ENCODE data around the gene RAC3. TPM values are rescaled to one million over a fixed set of nuclear protein-coding genes. Genes with fewer than 3 reads are reported as not detected.

The RAC3 gene
- total RNA-seq, 1 donor from 2014 or later: 31.6 TPM

DNA sequence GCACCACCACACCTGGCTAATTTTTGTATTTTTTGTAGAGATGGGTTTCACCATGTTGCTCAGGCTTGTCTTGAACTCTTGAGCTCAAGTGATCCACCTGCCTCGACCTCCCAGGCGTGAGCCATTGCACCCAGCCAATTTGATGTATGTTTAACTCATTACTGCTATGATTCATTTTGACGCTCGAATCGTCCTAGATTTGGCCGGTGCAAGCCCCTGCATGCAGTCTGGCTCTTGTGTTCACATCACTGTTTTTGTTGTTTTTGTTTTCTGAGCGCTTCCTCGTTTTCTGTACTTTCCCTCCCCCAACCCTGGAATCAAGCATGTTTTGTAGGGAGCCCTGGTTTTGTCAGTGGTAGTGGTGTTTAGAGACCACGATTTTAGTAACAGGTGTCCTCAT lies 42.0 kb downstream of the RAC3 start:
- Histone ChIP-seq H3K79me2 (ENCODE audit: low read depth) (no peaks in the 10 kb centered on the region), H3K36me3 (no peaks in the 10 kb centered on the region), H3K27me3 (peaks cover 41% of the 10 kb centered on the region), H3K4me1 (no peaks in the 10 kb centered on the region), H4K20me1 (ENCODE audit: low read depth) (peaks cover 8% of the 10 kb centered on the region), H3K9ac (no peak overlapping the region), H3K4me2 (no peak overlapping the region), H3K27ac (no peak overlapping the region), H3K4me3 (no peak overlapping the region), H2AFZ (replicated peaks) (no peak overlapping the region), H3F3A (ENCODE audit: low read depth) (peaks cover 26% of the 10 kb centered on the region), H3K9me3 (ENCODE audit: low read depth) (no peaks in the 10 kb centered on the region)
- TF ChIP-seq EZH2phosphoT487 (IDR thresholded peaks at IDR 0.05) (no peak), EZH2 (IDR thresholded peaks at IDR 0.05) (no peak), CTCF (IDR thresholded peaks at IDR 0.05) (no peak)
- Mint-ChIP-seq H3K36me3 (peaks cover 3% of the 10 kb centered on the region), H3K9me3 (no peaks in the 10 kb centered on the region), H3K4me3 (no peak overlapping the region), H3K4me1 (peaks cover 2% of the 10 kb centered on the region), H3K27me3 (ENCODE audit: insufficient read depth, low read depth) (peaks cover 4% of the 10 kb centered on the region), H3K27ac (no peak overlapping the region)
- DNase-seq (ENCODE audit: low spot score): no peak

DNA sequence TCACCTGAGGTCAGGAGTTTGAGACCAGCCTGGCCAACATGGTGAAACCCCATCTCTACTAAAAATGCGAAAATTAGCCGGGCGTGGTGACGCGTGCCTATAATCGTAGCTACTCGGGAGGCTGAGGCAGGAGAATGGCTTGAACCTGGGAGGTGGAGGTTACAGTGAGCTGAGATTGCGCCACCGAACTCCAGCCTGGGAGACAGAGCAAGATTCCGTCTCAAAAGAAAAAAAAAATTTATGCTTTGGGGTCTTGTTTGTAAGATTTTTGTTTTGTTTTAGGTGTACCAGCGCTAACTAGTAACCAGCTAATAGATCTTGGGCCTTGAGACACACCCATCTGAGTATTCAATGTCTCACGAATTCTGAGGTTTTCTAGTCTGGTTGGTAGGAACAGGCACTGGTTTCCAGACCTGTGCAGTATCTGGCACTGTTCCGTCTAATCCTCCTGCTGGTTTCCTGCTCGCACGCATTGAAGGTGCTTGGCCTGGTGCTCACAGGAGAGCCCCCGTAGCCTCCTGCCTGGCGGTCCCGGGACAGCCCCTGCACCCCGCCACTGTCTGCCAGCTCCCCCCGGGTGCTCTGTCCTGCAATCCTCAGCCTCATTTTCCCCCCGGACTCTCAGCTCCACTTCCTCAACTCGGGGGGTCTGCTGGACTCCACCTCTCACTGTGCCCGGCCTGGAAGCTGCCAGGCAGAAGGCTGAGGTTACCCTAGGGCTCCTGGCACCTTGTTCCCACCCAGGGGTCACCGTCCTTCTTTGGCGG lies 44.7 kb downstream of the RAC3 start:
- Histone ChIP-seq H3K79me2 (ENCODE audit: low read depth) (no peaks in the 10 kb centered on the region), H2AFZ (replicated peaks) (no peak overlapping the region), H3K36me3 (no peaks in the 10 kb centered on the region), H3F3A (ENCODE audit: low read depth) (peaks cover 37% of the 10 kb centered on the region), H3K4me2 (no peak overlapping the region), H3K9me3 (ENCODE audit: low read depth) (no peaks in the 10 kb centered on the region), H3K27ac (peak overlapping the region; percentile 34), H4K20me1 (ENCODE audit: low read depth) (peaks cover 29% of the 10 kb centered on the region), H3K4me3 (no peak overlapping the region), H3K27me3 (peaks cover 31% of the 10 kb centered on the region), H3K9ac (no peak overlapping the region), H3K4me1 (no peaks in the 10 kb centered on the region)
- TF ChIP-seq CTCF (IDR thresholded peaks at IDR 0.05) (no peak), EZH2phosphoT487 (IDR thresholded peaks at IDR 0.05) (no peak), EZH2 (IDR thresholded peaks at IDR 0.05) (no peak)
- DNase-seq (ENCODE audit: low spot score): no peak
- Mint-ChIP-seq H3K9me3 (no peaks in the 10 kb centered on the region), H3K36me3 (peaks cover 5% of the 10 kb centered on the region), H3K4me3 (peak overlapping the region; percentile 55), H3K4me1 (peaks cover 2% of the 10 kb centered on the region), H3K27me3 (ENCODE audit: insufficient read depth, low read depth) (peaks cover 2% of the 10 kb centered on the region), H3K27ac (no peak overlapping the region)

GRCh38 chr17:82076785-82077591 lies 45.5 kb downstream of the RAC3 start:
- Mint-ChIP-seq H3K9me3 (no peaks in the 10 kb centered on the region), H3K27me3 (ENCODE audit: insufficient read depth, low read depth) (peaks cover 2% of the 10 kb centered on the region), H3K36me3 (peaks cover 5% of the 10 kb centered on the region), H3K4me1 (peaks cover 2% of the 10 kb centered on the region), H3K27ac (no peak overlapping the region), H3K4me3 (no peak overlapping the region)
- Histone ChIP-seq H3K27me3 (peaks cover 25% of the 10 kb centered on the region), H2AFZ (replicated peaks) (no peak overlapping the region), H3K4me1 (no peaks in the 10 kb centered on the region), H3K4me2 (no peak overlapping the region), H3K36me3 (no peaks in the 10 kb centered on the region), H3K27ac (peak overlapping the region; percentile 34), H3K9ac (no peak overlapping the region), H3K4me3 (no peak overlapping the region), H3K79me2 (ENCODE audit: low read depth) (no peaks in the 10 kb centered on the region), H4K20me1 (ENCODE audit: low read depth) (peaks cover 34% of the 10 kb centered on the region), H3F3A (ENCODE audit: low read depth) (peaks cover 37% of the 10 kb centered on the region), H3K9me3 (ENCODE audit: low read depth) (no peaks in the 10 kb centered on the region)
- TF ChIP-seq EZH2phosphoT487 (IDR thresholded peaks at IDR 0.05) (no peak), EZH2 (IDR thresholded peaks at IDR 0.05) (no peak), CTCF (IDR thresholded peaks at IDR 0.05) (no peak)
- peak; percentile 57 for DNase-seq (ENCODE audit: low spot score)
